ENCODE data around the gene ETNK2.

GRCh38 chr1:204093421-204093717 is 58.5 kb downstream of the ETNK2 start:
- no peak for TF ChIP-seq CTCF (IDR thresholded peaks at IDR 0.05)
- no peak for TF ChIP-seq POLR2A (IDR thresholded peaks at IDR 0.05)

Measured in body of pancreas (tissue), 4 donors.